ENCODE measurements around the gene PARS2. TPM values are rescaled to one million over a fixed set of nuclear protein-coding genes. Genes with fewer than 3 reads are reported as not detected.

The PARS2 gene
- total RNA-seq, 4 donors from 2014 or later = 2.2 to 6.4 (median 5.6) TPM

DNA sequence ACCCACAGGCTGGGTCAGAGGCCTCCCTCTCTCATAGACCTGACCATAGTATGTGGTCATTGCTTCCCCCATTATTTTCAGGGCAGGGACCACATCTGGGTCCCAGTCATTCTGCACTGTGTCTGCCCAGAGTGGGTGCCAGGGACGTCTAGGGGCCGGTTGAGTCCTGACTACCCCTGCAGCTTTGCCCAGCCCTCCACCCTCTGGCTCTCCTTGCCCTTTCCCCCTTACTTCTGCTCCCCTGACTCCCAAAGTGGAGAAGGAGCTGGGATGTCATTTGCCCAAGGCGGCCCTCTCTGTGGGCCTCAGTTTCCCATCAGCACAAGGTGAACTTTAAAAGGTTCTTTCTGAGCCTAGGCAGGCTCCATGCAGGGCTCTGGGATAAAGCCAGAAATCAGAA is 41.1 kb upstream of the PARS2 start:
- 100% methylated on average over 1 of the region's 3 CpGs; no CpG with 5 or more reads in 1 of the 2 donors for WGBS, 2 donors (ENCODE audit: low coverage in 1 of 2)
- Histone ChIP-seq H3K4me1 (peaks cover 0 to 14% (median 3%) of the 10 kb centered on the region in 3 donors), H3K4me3 (no peak overlapping the region), H3K27me3 (peaks cover 54% of the 10 kb centered on the region), H3K9me3 (no peaks in the 10 kb centered on the region), H3K36me3 (no peaks in the 10 kb centered on the region), H3K27ac (no peak overlapping the region)
- ATAC-seq = no peak
- no peak for TF ChIP-seq POLR2AphosphoS5 (IDR thresholded peaks at IDR 0.05)
- TF ChIP-seq, protein P1, sequence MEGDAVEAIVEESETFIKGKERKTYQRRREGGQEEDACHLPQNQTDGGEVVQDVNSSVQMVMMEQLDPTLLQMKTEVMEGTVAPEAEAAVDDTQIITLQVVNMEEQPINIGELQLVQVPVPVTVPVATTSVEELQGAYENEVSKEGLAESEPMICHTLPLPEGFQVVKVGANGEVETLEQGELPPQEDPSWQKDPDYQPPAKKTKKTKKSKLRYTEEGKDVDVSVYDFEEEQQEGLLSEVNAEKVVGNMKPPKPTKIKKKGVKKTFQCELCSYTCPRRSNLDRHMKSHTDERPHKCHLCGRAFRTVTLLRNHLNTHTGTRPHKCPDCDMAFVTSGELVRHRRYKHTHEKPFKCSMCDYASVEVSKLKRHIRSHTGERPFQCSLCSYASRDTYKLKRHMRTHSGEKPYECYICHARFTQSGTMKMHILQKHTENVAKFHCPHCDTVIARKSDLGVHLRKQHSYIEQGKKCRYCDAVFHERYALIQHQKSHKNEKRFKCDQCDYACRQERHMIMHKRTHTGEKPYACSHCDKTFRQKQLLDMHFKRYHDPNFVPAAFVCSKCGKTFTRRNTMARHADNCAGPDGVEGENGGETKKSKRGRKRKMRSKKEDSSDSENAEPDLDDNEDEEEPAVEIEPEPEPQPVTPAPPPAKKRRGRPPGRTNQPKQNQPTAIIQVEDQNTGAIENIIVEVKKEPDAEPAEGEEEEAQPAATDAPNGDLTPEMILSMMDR (IDR thresholded peaks at IDR 0.05) = no peak
- no peak for TF ChIP-seq POLR2A (IDR thresholded peaks at IDR 0.05)
- no peak for TF ChIP-seq EP300 (IDR thresholded peaks at IDR 0.05)

DNA sequence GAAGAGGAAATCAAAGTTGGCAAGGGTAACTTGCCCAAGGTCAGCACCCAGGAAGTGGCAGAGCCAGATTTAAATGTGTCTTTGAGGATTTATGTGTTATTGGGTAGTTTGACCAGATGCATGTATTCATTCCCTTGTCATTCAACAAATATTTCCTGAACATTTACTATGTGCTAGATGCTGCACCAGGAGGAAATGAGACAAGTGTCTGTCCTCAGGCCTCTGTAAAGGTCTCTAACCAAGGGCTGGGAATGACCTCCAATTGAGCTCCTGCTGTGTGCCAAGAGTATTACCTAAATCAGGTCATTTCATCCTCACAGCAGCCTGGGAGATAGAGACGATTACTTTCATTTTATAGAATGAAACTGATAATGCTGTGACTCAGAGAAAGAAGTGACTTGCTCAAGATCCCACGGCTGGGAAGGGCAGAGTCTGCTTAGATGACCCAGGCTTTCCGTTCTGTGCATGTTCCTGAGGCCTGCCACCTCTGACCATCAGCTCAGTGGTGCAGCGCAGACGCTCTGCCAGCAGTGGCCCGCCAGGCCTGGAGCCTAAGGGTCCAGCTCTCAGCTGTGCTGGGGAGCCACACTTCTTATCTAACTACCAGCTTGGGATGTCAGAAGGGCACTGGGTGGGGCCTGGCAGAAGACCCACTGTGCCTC is 40.3 kb upstream of the PARS2 start:
- WGBS, 2 donors (ENCODE audit: low coverage in 1 of 2) = 80 to 81% methylated on average over 1 to 3 of the region's 6 CpGs
- Histone ChIP-seq H3K4me3 (no peak overlapping the region), H3K27ac (no peak overlapping the region), H3K9me3 (no peaks in the 10 kb centered on the region), H3K4me1 (peaks cover 0 to 14% (median 3%) of the 10 kb centered on the region in 3 donors), H3K36me3 (no peaks in the 10 kb centered on the region), H3K27me3 (peaks cover 58% of the 10 kb centered on the region)
- no peak for TF ChIP-seq EP300 (IDR thresholded peaks at IDR 0.05)
- TF ChIP-seq POLR2A (IDR thresholded peaks at IDR 0.05) = no peak
- TF ChIP-seq POLR2AphosphoS5 (IDR thresholded peaks at IDR 0.05) = no peak
- TF ChIP-seq, protein P1 (IDR thresholded peaks at IDR 0.05) = no peak
- no peak for ATAC-seq

DNA sequence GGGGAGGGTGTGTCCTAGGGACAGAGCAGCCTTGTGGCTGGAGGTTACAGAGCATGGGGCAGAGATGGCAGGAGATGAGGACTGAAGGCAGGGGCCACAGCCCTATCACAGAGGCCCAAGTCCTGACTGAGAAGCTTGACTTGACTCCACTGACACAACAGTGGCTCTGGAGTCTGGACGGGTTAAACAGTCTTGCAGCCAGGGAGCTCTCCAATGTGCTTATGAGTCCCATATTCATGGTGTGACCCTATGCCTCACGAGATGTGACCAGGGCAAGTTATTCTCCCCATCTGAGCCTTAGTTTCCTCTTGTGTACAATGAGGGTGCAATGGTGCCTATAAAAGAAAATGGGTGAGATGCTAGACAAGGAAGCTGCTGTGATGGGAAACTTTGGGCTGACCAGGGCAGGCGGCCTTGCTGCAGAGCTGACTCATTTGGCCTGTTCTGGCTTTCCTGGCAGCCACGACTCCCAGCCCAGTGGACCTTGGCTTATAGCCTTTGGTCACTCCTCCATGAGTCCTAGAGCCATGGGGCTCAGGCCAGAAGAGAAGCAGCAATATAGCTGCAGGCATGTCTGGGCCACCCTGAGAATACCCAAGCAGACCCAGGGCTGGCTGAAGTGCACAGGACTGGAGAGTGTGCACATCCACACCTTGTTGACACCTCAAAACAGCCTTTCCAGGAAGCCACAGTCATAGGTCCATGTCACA is 39.6 kb upstream of the PARS2 start:
- Histone ChIP-seq H3K36me3 (no peaks in the 10 kb centered on the region), H3K27ac (no peak overlapping the region), H3K4me3 (no peak overlapping the region), H3K27me3 (peaks cover 58% of the 10 kb centered on the region), H3K9me3 (no peaks in the 10 kb centered on the region), H3K4me1 (peaks cover 0 to 14% (median 3%) of the 10 kb centered on the region in 3 donors)
- TF ChIP-seq EP300 (IDR thresholded peaks at IDR 0.05) = no peak
- peak; percentile 45 for ATAC-seq
- 33 to 77% methylated on average over 1 to 2 of the region's 4 CpGs for WGBS, 2 donors (ENCODE audit: low coverage in 1 of 2)

DNA sequence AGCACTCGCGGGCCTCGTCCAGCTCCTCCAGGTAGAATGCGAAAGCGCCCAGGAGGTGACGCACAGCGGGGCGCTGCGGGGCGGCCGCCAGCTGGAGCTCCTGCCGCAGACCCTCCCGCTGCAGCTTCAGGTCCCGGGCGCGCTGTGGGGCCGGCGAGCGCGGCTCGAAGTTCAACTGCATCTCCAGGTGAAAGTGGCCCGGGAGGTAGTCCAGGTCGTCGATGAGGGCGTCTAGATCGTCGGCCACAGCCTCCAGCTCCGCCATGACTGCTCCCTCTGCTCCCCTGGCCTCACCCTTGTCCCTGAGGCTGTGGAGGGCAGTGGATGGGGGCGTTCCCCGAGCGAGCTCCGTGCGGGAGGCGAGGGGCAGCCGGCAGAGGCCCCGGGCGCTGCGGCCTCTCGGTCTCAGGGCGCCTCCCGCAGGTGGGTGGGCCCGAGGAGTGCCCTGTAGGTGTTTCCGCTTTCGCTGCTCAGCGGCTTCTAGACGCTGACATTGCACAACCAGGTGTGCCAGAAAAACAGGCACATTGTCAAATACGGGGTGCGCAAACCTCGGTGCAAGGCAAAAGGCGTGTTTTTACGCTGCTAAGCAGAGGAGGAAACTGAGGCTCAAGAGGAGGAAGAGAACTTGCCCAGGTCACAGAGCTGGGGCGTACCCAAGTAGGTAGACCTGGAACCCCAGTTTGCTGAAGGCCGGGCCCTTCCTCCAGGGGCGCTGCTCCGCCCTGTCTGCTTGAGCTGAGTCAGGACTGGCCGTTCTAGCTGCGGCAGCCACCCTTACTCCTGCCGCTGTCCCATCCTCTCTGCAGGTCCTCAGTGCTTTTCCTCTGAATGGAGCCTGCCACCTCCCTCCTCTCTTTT is 36.8 kb upstream of the PARS2 start, which contains the start of gene TTC22:
TTC22 (minus strand) TSS at position 425 of the 861 bp plus-strand sequence; CDS start at position 265, 160 bp downstream.
- Histone ChIP-seq H3K27me3 (peaks cover 58% of the 10 kb centered on the region), H3K4me1 (peaks cover 0 to 14% (median 3%) of the 10 kb centered on the region in 3 donors), H3K4me3 (peak within 1 kb of the TSS; percentile 8 to 44), H3K9me3 (no peaks in the 10 kb centered on the region), H3K36me3 (no peaks in the 10 kb centered on the region), H3K27ac (no peak within 1 kb of the TSS)
- ATAC-seq = peak; percentile 25
- TF ChIP-seq, protein P1 (IDR thresholded peaks at IDR 0.05) = peak in 2 of 4 experiments; percentile 12 to 29
- TF ChIP-seq POLR2AphosphoS5 (IDR thresholded peaks at IDR 0.05) = no peak
- WGBS, 2 donors (ENCODE audit: low coverage in 1 of 2) = 5 to 20% methylated on average over 10 to 17 of the region's 58 CpGs
